H1 (cell line): Measurements from ENCODE around the gene KRTAP12-3. TPM values are rescaled to one million over a fixed set of nuclear protein-coding genes. Genes with fewer than 3 reads are reported as not detected.
"Not testable (repeated sequence)": the region's sequence is repeated elsewhere in the genome, so short reads cannot be mapped to it uniquely, and the experiment has no call there.

Experiments used
- CTCF ChIA-PET: fragments of 300-600 bp; sonication (Branson Sonifier 250); formaldehyde crosslinking; loops from one replicate; lab custom pipeline; 2021; ENCODE audit not compliant: partially characterized antibody; lab: Charles Lee
- POLR2A ChIA-PET: fragments of 300-600 bp; sonication (Branson Sonifier 250); formaldehyde crosslinking; loops from one replicate; lab custom pipeline; 2021; ENCODE audit warnings: inconsistent platforms; ENCODE audit not compliant: partially characterized antibody; lab: Charles Lee
- DNase-seq, 2 experiments: peaks; one replicate each; pipeline versions ENCODE4 v3.0.0 to v3.0.0-alpha.2; 2010 to 2022; ENCODE audit warnings: low spot score in 2 of 2, low read depth in 1 of 2, mixed read lengths in 1 of 2
- FAIRE-seq: peaks from 2 replicates; lab custom pipeline; 2011; peaks lifted over from hg19 to GRCh38; lab: Jason Lieb, UNC
- H2AFZ ChIP-seq: 2 replicates; pipeline ENCODE4 v1.8.1; 2012; ENCODE audit warnings: low read length, inconsistent platforms
- H2AK5ac ChIP-seq: 2 replicates; pipeline ENCODE4 v1.6.1; 2013; ENCODE audit warnings: low read depth, low read length
- H2BK120ac ChIP-seq: replicated peaks from 2 replicates; pipeline ENCODE3; 2013; ENCODE audit warnings: low read depth, low read length, inconsistent platforms
- H2BK12ac ChIP-seq: 2 replicates; pipeline ENCODE4 v1.6.1; 2013; ENCODE audit warnings: low read depth, low read length
- H2BK15ac ChIP-seq: 2 replicates; pipeline ENCODE4 v1.6.1; 2013; ENCODE audit warnings: low read length
- H2BK20ac ChIP-seq: 2 replicates; pipeline ENCODE4 v1.6.1; 2013; ENCODE audit warnings: low read length
- H2BK5ac ChIP-seq: 2 replicates; pipeline ENCODE4 v1.6.1; 2013; ENCODE audit warnings: low read depth, low read length
- H3K14ac ChIP-seq: 2 replicates; pipeline ENCODE4 v1.6.1; 2013; ENCODE audit warnings: inconsistent platforms; ENCODE audit not compliant: insufficient read length
- H3K18ac ChIP-seq: 2 replicates; pipeline ENCODE4 v1.6.1; 2013; ENCODE audit warnings: low read length; ENCODE audit errors: extremely low read depth
- H3K23ac ChIP-seq: 2 replicates; pipeline ENCODE4 v1.6.1; 2013; ENCODE audit warnings: inconsistent platforms; ENCODE audit not compliant: insufficient read length
- H3K23me2 ChIP-seq: 2 replicates; pipeline ENCODE4 v1.6.1; 2013; ENCODE audit warnings: low read depth, low read length
- H3K27ac ChIP-seq: 2 replicates; pipeline ENCODE4 v1.6.1; 2011; ENCODE audit warnings: low read depth, low read length, inconsistent platforms
- H3K27me3 ChIP-seq, 4 experiments: replicated peaks in 1 of 4; 1 replicate in 1 of 4; 2 replicates in 3 of 4; pipeline versions ENCODE4 v1.6.1 to v1.8.1; 2011 to 2013; ENCODE audit warnings: low read length in 3 of 4, mild to moderate bottlenecking in 3 of 4, inconsistent platforms in 2 of 4, mixed read lengths in 2 of 4, moderate library complexity in 1 of 4; ENCODE audit not compliant: control insufficient read depth in 3 of 4, insufficient read depth in 3 of 4; ENCODE audit errors: extremely low read depth in 1 of 4
- H3K36me3 ChIP-seq, 4 experiments: 2 replicates each; pipeline versions ENCODE4 v1.6.1 to v1.8.1; 2011 to 2013; ENCODE audit warnings: mild to moderate bottlenecking in 4 of 4, low read length in 3 of 4, moderate library complexity in 2 of 4, control low read depth in 1 of 4, inconsistent platforms in 1 of 4; ENCODE audit not compliant: insufficient read depth in 4 of 4, control insufficient read depth in 2 of 4
- H3K4ac ChIP-seq: replicated peaks from 2 replicates; pipeline ENCODE3; 2013; ENCODE audit warnings: low read length, low read depth, mixed read lengths, inconsistent platforms; ENCODE audit not compliant: insufficient read length
- H3K4me1 ChIP-seq, 4 experiments: replicated peaks in 1 of 4; 1 replicate in 1 of 4; 2 replicates in 3 of 4; pipeline versions ENCODE4 v1.6.1 to v1.8.1; 2011 to 2013; ENCODE audit warnings: low read length in 3 of 4, inconsistent platforms in 2 of 4, mixed read lengths in 1 of 4; ENCODE audit not compliant: insufficient read depth in 4 of 4, control insufficient read depth in 3 of 4
- H3K4me2 ChIP-seq, 2 experiments: 2 replicates each; pipeline versions ENCODE4 v1.6.1 to v1.8.1; 2011 to 2013; ENCODE audit warnings: low read depth in 2 of 2, low read length in 2 of 2, control low read depth in 1 of 2, inconsistent platforms in 1 of 2, mild to moderate bottlenecking in 1 of 2; ENCODE audit not compliant: insufficient read depth in 1 of 2
- H3K4me3 ChIP-seq, 4 experiments: fragments of 200-600, 300-600 bp in 1 of 4; sonication (generic), shearing (Covaris generic), sonication (Bioruptor Twin) in 1 of 4; 2 replicates each; pipeline versions ENCODE4 v1.5.1 to v1.8.1; 2011 to 2016; ENCODE audit warnings: low read length in 4 of 4, low read depth in 3 of 4, control low read depth in 2 of 4, inconsistent platforms in 2 of 4, mild to moderate bottlenecking in 2 of 4, mixed read lengths in 1 of 4, moderate library complexity in 1 of 4; ENCODE audit not compliant: insufficient read depth in 2 of 4; ENCODE audit errors: extremely low read depth in 1 of 4
- H3K56ac ChIP-seq: replicated peaks from 2 replicates; pipeline ENCODE3; 2013; ENCODE audit warnings: low read depth, mild to moderate bottlenecking, mixed read lengths, low read length, inconsistent platforms; ENCODE audit not compliant: insufficient read length
- H3K79me1 ChIP-seq: 2 replicates; pipeline ENCODE4 v1.6.1; 2013; ENCODE audit warnings: low read depth, low read length, control low read depth
- H3K79me2 ChIP-seq, 2 experiments: 2 replicates each; pipeline versions ENCODE4 v1.6.1 to v1.8.1; 2012 to 2013; ENCODE audit warnings: low read length in 2 of 2, mild to moderate bottlenecking in 2 of 2, inconsistent platforms in 1 of 2; ENCODE audit not compliant: insufficient read depth in 2 of 2, control insufficient read depth in 1 of 2
- H3K9ac ChIP-seq, 4 experiments: replicated peaks in 1 of 4; 1 replicate in 1 of 4; 2 replicates in 3 of 4; pipeline versions ENCODE4 v1.6.1 to v1.8.1; 2011 to 2013; ENCODE audit warnings: low read depth in 3 of 4, low read length in 3 of 4, control low read depth in 2 of 4, mild to moderate bottlenecking in 2 of 4, moderate library complexity in 2 of 4, inconsistent platforms in 1 of 4; ENCODE audit errors: extremely low read depth in 1 of 4
- H3K9me3 ChIP-seq, 2 experiments: 2 replicates each; pipeline versions ENCODE4 v1.6.1 to v1.8.1; 2012 to 2013; ENCODE audit warnings: mild to moderate bottlenecking in 2 of 2, moderate library complexity in 2 of 2, control low read depth in 1 of 2, inconsistent platforms in 1 of 2, low read depth in 1 of 2, low read length in 1 of 2, mixed read lengths in 1 of 2; ENCODE audit not compliant: insufficient read depth in 2 of 2
- H4K20me1 ChIP-seq, 2 experiments: replicated peaks in 1 of 2; 2 replicates each; pipeline versions ENCODE3 to v1.8.1; 2011 to 2013; ENCODE audit warnings: inconsistent platforms in 2 of 2, low read length in 2 of 2, mild to moderate bottlenecking in 1 of 2; ENCODE audit not compliant: insufficient read depth in 2 of 2, control insufficient read depth in 1 of 2
- H4K5ac ChIP-seq: 2 replicates; pipeline ENCODE4 v1.6.1; 2013; ENCODE audit warnings: low read length, low read depth, mixed read lengths, inconsistent platforms; ENCODE audit not compliant: insufficient read length
- H4K8ac ChIP-seq: 2 replicates; pipeline ENCODE4 v1.8.0; 2013; ENCODE audit warnings: mild to moderate bottlenecking, moderate library complexity, low read length, inconsistent platforms; ENCODE audit not compliant: insufficient read depth; ENCODE audit errors: extremely low read depth
- H4K91ac ChIP-seq: replicated peaks from 2 replicates; pipeline ENCODE3; 2013; ENCODE audit warnings: low read length, mixed read lengths, inconsistent platforms; ENCODE audit not compliant: insufficient read length
- WGBS, 2 experiments: shearing (Covaris generic) in 1 of 2; methylation state at CpG; one replicate each; pipeline versions ENCODE4 v1.1.6 to v1.1.7; 2013 to 2015; ENCODE audit warnings: low lambda C conversion rate in 2 of 2, mixed read lengths in 2 of 2, inconsistent platforms in 1 of 2, low coverage in 1 of 2, missing lambda C conversion rate in 1 of 2; ENCODE audit not compliant: insufficient replicate concordance in 2 of 2, insufficient coverage in 1 of 2, insufficient read length in 1 of 2; ENCODE audit errors: extremely low coverage in 1 of 2, missing lambda C conversion rate in 1 of 2; 5-methylcytosine and 5-hydroxymethylcytosine counted together
- polyA plus RNA-seq, 7 experiments: library from polyadenylated mRNA; depleted of rRNA in 3 of 7; stranded (reverse) in 5 of 7; unstranded in 2 of 7; fragments of >200 nt in 5 of 7; fragments of 200-250 nt in 2 of 7; gene quantifications; 1 replicate in 5 of 7; 2 replicates in 1 of 7; 4 replicates in 1 of 7; pipeline versions ENCODE4 v1.2.1 to v1.2.3, GENCODE V29; 2011 to 2013; ENCODE audit warnings: missing spikeins in 2 of 7, mixed read lengths in 2 of 7
- total RNA-seq: library from RNA; stranded (reverse); fragmentation: NEBNext Ultra II Directional; extraction: Animal tissue kit (Norgen Biotek cat#: 25700); gene quantifications from 2 replicates; pipeline ENCODE4 v1.2.1, GENCODE V29; 2021

The KRTAP12-3 gene
- total and polyA plus RNA-seq, 2 of the 8 experiments (the other 6 are each of a cell fraction or from before 2014, with no cell fraction given) = not detected

DNA sequence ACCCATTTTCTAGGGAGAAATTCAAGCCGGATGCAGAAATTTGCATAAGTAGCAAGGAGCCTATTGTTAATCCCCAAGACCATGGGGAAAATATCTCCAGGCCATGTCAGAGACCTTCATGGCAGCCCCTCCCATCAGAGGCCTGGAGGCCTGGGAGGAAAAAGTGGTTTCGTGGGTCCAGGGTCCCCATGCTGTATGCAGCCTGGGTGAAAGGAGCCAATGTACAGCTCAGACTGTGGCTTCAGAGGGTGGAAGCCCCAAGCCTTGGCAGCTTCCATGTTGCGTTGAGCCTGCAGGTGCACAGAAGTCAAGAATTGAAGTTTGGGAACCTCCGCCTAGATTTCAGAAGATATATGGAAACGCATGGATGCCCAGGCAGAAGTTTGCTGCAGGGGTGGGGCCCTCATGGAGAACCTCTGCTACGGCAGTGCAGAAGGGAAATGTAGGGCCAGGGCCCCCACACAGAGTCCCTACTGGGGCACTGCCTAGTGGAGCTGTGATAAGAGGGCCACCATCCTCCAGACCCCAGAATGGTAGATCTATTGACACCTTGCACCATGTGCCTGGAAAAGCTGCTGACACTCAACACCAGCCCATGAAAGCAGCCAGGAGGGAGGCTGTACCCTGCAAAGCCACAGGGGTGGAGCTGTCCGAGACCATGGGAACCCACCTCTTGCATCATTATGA is 47.4 kb upstream of the KRTAP12-3 start:
- 90% methylated on average over 7 of the region's 7 CpGs; no CpG with 5 or more reads in 1 of the 2 experiments for WGBS, 2 experiments

More for the DNA sequence above, 47.4 kb upstream of the KRTAP12-3 start:
- H4K20me1 ChIP-seq, POLR2A ChIA-PET, H3K56ac ChIP-seq, H2BK15ac ChIP-seq, H3K27ac ChIP-seq, H3K27me3 ChIP-seq, H2BK12ac ChIP-seq, H2BK5ac ChIP-seq, H3K23me2 ChIP-seq, H3K18ac ChIP-seq, H4K8ac ChIP-seq, H3K14ac ChIP-seq, H3K79me1 ChIP-seq, H4K5ac ChIP-seq, H3K23ac ChIP-seq, H2AFZ ChIP-seq, H3K4me1 ChIP-seq, H3K79me2 ChIP-seq, H2BK20ac ChIP-seq, FAIRE-seq, H3K4me2 ChIP-seq, H3K9ac ChIP-seq, H2BK120ac ChIP-seq, H3K4ac ChIP-seq, H3K4me3 ChIP-seq, H2AK5ac ChIP-seq, H4K91ac ChIP-seq, H3K36me3 ChIP-seq: not testable (repeated sequence)
- peaks cover 19 to 22% of the 10 kb centered on the region in 2 experiments for H3K9me3 ChIP-seq
- CTCF ChIA-PET = interaction anchor here (0.7 to 1.5 kb wide), 3 partner anchors 87 to 183 kb away, joined by 3 to 5 read pairs (median 3); partner anchors contain the start of gene KRTAP10-12
- peak in 1 of 2 experiments; percentile 34 for DNase-seq
